ENCODE results near the gene SLC19A1. TPM values are rescaled to one million over a fixed set of nuclear protein-coding genes. Genes with fewer than 3 reads are reported as not detected.

The SLC19A1 gene
- total and polyA plus RNA-seq, 2 donors from 2014 or later, result 5.1 to 7.2 TPM

DNA sequence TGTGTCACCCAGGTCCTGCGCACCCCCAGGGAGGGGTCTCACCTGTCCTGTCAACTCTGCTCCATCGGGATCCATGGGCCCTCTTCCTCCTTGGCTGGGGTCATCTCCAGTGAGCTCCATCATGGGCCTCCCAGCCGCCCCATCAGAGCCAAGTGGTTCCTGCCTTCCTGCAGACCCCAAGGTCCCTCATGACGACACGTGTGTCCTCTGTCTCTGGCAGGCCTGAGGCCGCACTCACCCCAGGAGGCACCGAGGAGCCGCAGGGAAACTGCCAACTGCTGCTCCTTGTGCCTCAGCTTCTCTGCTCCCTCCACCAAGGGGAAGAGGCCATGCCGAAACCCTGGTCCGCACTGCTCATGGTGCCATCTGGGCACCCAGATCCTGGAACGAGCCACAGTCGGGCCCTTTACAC, 90.5 kb downstream of the SLC19A1 start:
- H3K9ac ChIP-seq (ENCODE audit: low read length in 3 of 3), result no peak overlapping the region
- H3K4me3 ChIP-seq (ENCODE audit: low read length in 3 of 3), result no peak overlapping the region
- H3K9me3 ChIP-seq (ENCODE audit: control insufficient read depth in 2 of 3, insufficient read depth in 1 of 3, low read length in 3 of 3), result peaks cover 0 to 2% (median 1%) of the 10 kb centered on the region in 3 donors
- peaks cover 0 to 33% (median 16%) of the 10 kb centered on the region in 3 donors for H3K4me1 ChIP-seq (ENCODE audit: control insufficient read depth in 2 of 3, insufficient read depth in 2 of 3, low read depth in 1 of 3, low read length in 3 of 3)
- H3K27me3 ChIP-seq (ENCODE audit: control insufficient read depth, insufficient read depth, low read length), result no peaks in the 10 kb centered on the region
- no peak overlapping the region for H3K27ac ChIP-seq (ENCODE audit: low read depth in 2 of 2, low read length in 2 of 2)
- intact Hi-C loops (cut with DNase I), result no loop called here
- H3K36me3 ChIP-seq (ENCODE audit: control insufficient read depth in 2 of 3, insufficient read depth in 3 of 3, low read length in 3 of 3), result peaks cover 0 to 7% (median 5%) of the 10 kb centered on the region in 3 donors
- DNase-seq, result peak in 1 of 5 donors; percentile 66
- TF ChIP-seq, protein P1, sequence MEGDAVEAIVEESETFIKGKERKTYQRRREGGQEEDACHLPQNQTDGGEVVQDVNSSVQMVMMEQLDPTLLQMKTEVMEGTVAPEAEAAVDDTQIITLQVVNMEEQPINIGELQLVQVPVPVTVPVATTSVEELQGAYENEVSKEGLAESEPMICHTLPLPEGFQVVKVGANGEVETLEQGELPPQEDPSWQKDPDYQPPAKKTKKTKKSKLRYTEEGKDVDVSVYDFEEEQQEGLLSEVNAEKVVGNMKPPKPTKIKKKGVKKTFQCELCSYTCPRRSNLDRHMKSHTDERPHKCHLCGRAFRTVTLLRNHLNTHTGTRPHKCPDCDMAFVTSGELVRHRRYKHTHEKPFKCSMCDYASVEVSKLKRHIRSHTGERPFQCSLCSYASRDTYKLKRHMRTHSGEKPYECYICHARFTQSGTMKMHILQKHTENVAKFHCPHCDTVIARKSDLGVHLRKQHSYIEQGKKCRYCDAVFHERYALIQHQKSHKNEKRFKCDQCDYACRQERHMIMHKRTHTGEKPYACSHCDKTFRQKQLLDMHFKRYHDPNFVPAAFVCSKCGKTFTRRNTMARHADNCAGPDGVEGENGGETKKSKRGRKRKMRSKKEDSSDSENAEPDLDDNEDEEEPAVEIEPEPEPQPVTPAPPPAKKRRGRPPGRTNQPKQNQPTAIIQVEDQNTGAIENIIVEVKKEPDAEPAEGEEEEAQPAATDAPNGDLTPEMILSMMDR (IDR thresholded peaks at IDR 0.05; ENCODE audit: borderline replicate concordance, extremely low read depth, insufficient read depth), result no peak
- no peak for FAIRE-seq

DNA sequence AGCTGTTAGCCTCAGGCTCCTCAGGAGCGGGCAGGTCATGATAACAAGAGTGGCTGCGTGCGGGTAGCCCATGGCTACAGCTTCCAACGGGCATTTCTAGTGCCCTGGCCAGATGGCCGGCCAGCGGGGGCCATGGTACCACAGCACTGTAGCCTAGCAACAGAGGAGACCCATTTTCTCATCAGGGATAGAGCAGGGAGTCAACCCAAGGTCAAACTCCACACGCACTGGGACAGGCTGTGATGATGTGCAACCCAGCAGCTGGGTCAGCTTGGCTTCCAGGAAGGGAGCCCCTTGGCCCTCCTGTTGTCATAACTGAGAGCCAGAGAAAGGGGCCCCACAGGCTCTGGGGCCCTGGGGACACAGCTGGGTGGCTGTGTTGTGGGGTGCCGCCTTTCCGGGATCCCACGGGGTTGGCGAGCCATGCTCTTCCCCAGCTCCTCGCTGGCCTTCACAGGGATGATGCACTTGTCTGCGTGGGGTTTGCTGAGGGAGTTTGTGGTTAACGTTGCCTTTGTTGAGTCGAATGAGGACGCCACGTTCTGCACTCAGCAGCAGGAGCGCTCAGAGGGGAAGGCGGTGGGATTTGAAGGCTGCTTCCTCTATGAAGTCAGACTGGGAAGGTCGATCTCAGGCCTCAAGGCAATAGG, 91.0 kb downstream of the SLC19A1 start:
- Histone ChIP-seq H3K4me1 (ENCODE audit: control insufficient read depth in 2 of 3, insufficient read depth in 2 of 3, low read depth in 1 of 3, low read length in 3 of 3) (peaks cover 0 to 33% (median 16%) of the 10 kb centered on the region in 3 donors), H3K36me3 (ENCODE audit: control insufficient read depth in 2 of 3, insufficient read depth in 3 of 3, low read length in 3 of 3) (peaks cover 0 to 7% (median 5%) of the 10 kb centered on the region in 3 donors), H3K4me3 (ENCODE audit: low read length in 3 of 3) (no peak overlapping the region), H3K27me3 (ENCODE audit: control insufficient read depth, insufficient read depth, low read length) (no peaks in the 10 kb centered on the region), H3K27ac (ENCODE audit: low read depth in 2 of 2, low read length in 2 of 2) (no peak overlapping the region), H3K9me3 (ENCODE audit: control insufficient read depth in 2 of 3, insufficient read depth in 1 of 3, low read length in 3 of 3) (peaks cover 0 to 3% (median 2%) of the 10 kb centered on the region in 3 donors), H3K9ac (ENCODE audit: low read length in 3 of 3) (no peak overlapping the region)
- FAIRE-seq (no peak), DNase-seq (peak in 1 of 5 donors; percentile 32)
- TF ChIP-seq, protein P1 (IDR thresholded peaks at IDR 0.05; ENCODE audit: borderline replicate concordance, extremely low read depth, insufficient read depth), result no peak
- intact Hi-C loops (cut with DNase I), result no loop called here

DNA sequence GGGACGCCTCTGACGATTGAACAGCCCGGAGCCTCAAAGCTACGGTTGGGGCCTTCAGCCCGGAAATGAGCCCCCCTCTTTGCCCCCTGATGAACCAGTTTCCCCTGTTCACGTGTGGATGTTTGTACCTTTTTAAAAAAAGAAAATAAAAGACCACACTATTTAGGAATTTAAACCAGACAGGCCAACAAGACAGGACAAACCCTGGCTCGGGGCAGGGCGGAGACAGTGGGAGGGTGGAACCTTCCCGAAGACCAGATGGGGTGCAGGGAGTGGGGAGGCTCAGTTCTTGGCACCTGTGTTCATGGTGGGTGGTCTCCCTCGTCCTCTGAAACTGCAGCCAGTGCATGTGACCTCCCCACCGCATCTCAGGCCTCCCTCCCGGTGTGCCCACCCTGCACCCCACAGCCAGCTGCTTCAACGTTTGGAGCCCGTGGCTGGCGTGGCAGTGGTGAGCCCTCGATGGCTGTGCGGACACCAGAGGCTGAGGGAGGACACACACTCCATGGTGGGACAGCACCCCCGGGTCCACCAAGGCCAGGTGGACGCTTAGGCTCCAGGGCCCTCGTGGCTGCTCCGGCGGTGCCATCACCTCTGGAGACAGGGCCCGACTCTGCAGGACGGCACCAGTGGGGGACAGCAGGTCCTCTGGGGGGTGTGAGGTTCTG, 91.7 kb downstream of the SLC19A1 start:
- DNase-seq, result peak in 1 of 5 donors; percentile 72
- H3K9ac ChIP-seq (ENCODE audit: low read length in 3 of 3), result no peak overlapping the region
- peaks cover 0 to 7% (median 5%) of the 10 kb centered on the region in 3 donors for H3K36me3 ChIP-seq (ENCODE audit: control insufficient read depth in 2 of 3, insufficient read depth in 3 of 3, low read length in 3 of 3)
- intact Hi-C loops (cut with DNase I), result no loop called here
- no peak for FAIRE-seq
- peaks cover 0 to 31% (median 16%) of the 10 kb centered on the region in 3 donors for H3K4me1 ChIP-seq (ENCODE audit: control insufficient read depth in 2 of 3, insufficient read depth in 2 of 3, low read depth in 1 of 3, low read length in 3 of 3)
- H3K27me3 ChIP-seq (ENCODE audit: control insufficient read depth, insufficient read depth, low read length), result no peaks in the 10 kb centered on the region
- peaks cover 0 to 3% (median 2%) of the 10 kb centered on the region in 3 donors for H3K9me3 ChIP-seq (ENCODE audit: control insufficient read depth in 2 of 3, insufficient read depth in 1 of 3, low read length in 3 of 3)
- TF ChIP-seq, protein P1 (IDR thresholded peaks at IDR 0.05; ENCODE audit: borderline replicate concordance, extremely low read depth, insufficient read depth), result no peak
- H3K27ac ChIP-seq (ENCODE audit: low read depth in 2 of 2, low read length in 2 of 2), result no peak overlapping the region
- no peak overlapping the region for H3K4me3 ChIP-seq (ENCODE audit: low read length in 3 of 3)

Data from kidney (tissue), 14 donors.